Measurements from ENCODE around the gene LYL1. TPM values are rescaled to one million over a fixed set of nuclear protein-coding genes. Genes with fewer than 3 reads are reported as not detected.

Gene LYL1
- total and polyA plus RNA-seq, 9 of the 15 experiments (the other 6 are each of a cell fraction or from before 2014, with no cell fraction given), result 1.3 to 266 (median 34.0) TPM

- TF ChIP-seq CXXC5 (CRISPR knock-in tag; IDR thresholded peaks at IDR 0.05) (peak; percentile 95), BMI1 (IDR thresholded peaks at IDR 0.05; ENCODE audit: low read length) (no peak), SOX6 (IDR thresholded peaks at IDR 0.05) (peak; percentile 92), SNIP1 (IDR thresholded peaks at IDR 0.05; ENCODE audit: low read depth) (no peak), POLR3G (IDR thresholded peaks at IDR 0.05; ENCODE audit: extremely low read depth, insufficient read length, insufficient replicate concordance) (no peak), RAD51 (IDR thresholded peaks at IDR 0.05; ENCODE audit: borderline replicate concordance, low read depth) (peak; percentile 59; the same call in 1 of the 2 replicates), CREBBP (IDR thresholded peaks at IDR 0.05; ENCODE audit: low read depth, low read length) (no peak), NR4A1 (CRISPR knock-in tag; IDR thresholded peaks at IDR 0.05) (no peak), NR4A1 (tag; IDR thresholded peaks at IDR 0.05) (0 out of 2 replicates have a peak, but pooled peaks have one; percentile 53), CHD7 (IDR thresholded peaks at IDR 0.05; ENCODE audit: low read depth, low read length) (no peak), ZNF253 (CRISPR knock-in tag; conservative IDR thresholded peaks at IDR 0.05) (no peak), RCOR1 (IDR thresholded peaks at IDR 0.05; ENCODE audit: borderline replicate concordance in 1 of 2, low read depth in 2 of 2, low read length in 2 of 2) (peak; percentile 84 to 99), NCOR1 (IDR thresholded peaks at IDR 0.05) (peak; percentile 73), HDAC8 (tag; IDR thresholded peaks at IDR 0.05) (no peak), DIDO1 (tag; IDR thresholded peaks at IDR 0.05; ENCODE audit: low read depth) (no peak), CGGBP1 (CRISPR knock-in tag; IDR thresholded peaks at IDR 0.05) (no peak), ESRRA (IDR thresholded peaks at IDR 0.05; ENCODE audit: borderline replicate concordance, low read depth) (peak; percentile 91), SAP30 (IDR thresholded peaks at IDR 0.05; ENCODE audit: borderline replicate concordance, insufficient read depth, low read depth, low read length, poor library complexity, severe bottlenecking) (no peak)
Observed at GRCh38 chr19:13051557-13052165, 51.0 kb downstream of the LYL1 start (continued).

All from K562 (cell line).